T-cell (primary cell): ENCODE data around the gene SH2D3C. TPM values are rescaled to one million over a fixed set of nuclear protein-coding genes. Genes with fewer than 3 reads are reported as not detected.

Source experiments
- ATAC-seq, 4 experiments: fragments of 200-7000 bp in 3 of 4; fragments of 150-1000 bp in 1 of 4; cut with Tn5 transposase; replicated peaks in 1 of 4; 1 replicate in 3 of 4; 2 replicates in 1 of 4; pipeline ENCODE4 v1.10.0; 2021; ENCODE audit warnings: moderate library complexity in 3 of 4, mild to moderate bottlenecking in 2 of 4, moderate number of reproducible peaks in 1 of 4
- CTCF ChIA-PET, 2 donors: fragments of 300-600 bp; sonication (Branson Sonifier 250); formaldehyde crosslinking; loops; one replicate each; lab custom pipeline; 2022; ENCODE audit warnings: antibody characterized with exemption in 2 of 2; lab: Charles Lee
- POLR2A ChIA-PET, 2 donors: fragments of 300-600 bp; sonication (Branson Sonifier 250); formaldehyde crosslinking; loops; one replicate each; lab custom pipeline; 2022; ENCODE audit warnings: antibody characterized with exemption in 2 of 2; lab: Charles Lee
- DNase-seq, 35 experiments: peaks; one replicate each; pipeline versions ENCODE4 v3.0.0 to v3.0.0-alpha.2; 2013 to 2023
- H3K27ac ChIP-seq: one replicate; pipeline ENCODE4 v1.5.1; 2013; ENCODE audit warnings: low read length
- H3K27me3 ChIP-seq, 2 experiments: replicated peaks in 1 of 2; 1 replicate in 1 of 2; 2 replicates in 1 of 2; pipeline versions ENCODE4 v1.6.1 to v1.7.0; 2013; ENCODE audit warnings: low read length in 1 of 2, mixed read lengths in 1 of 2; ENCODE audit not compliant: control insufficient read depth in 2 of 2, insufficient read depth in 2 of 2; ENCODE audit errors: extremely low read depth in 1 of 2
- H3K36me3 ChIP-seq, 2 donors: 1 replicate in 1 of 2; 2 replicates in 1 of 2; pipeline versions ENCODE4 v1.6.1 to v1.7.0; 2013; ENCODE audit warnings: low read length in 1 of 2; ENCODE audit not compliant: control insufficient read depth in 2 of 2, insufficient read depth in 1 of 2; ENCODE audit errors: extremely low read depth in 1 of 2
- H3K4me1 ChIP-seq, 2 experiments: 1 replicate in 1 of 2; 2 replicates in 1 of 2; pipeline versions ENCODE4 v1.6.1 to v1.7.0; 2013; ENCODE audit warnings: low read length in 2 of 2, mixed read lengths in 1 of 2; ENCODE audit not compliant: insufficient read depth in 2 of 2, control insufficient read depth in 1 of 2; ENCODE audit errors: extremely low read depth in 1 of 2
- H3K4me3 ChIP-seq, 2 donors: 1 replicate in 1 of 2; 2 replicates in 1 of 2; pipeline versions ENCODE4 v1.5.1 to v1.7.0; 2013; ENCODE audit warnings: mild to moderate bottlenecking in 2 of 2, low read length in 1 of 2, moderate library complexity in 1 of 2; ENCODE audit not compliant: control insufficient read depth in 1 of 2; ENCODE audit errors: extremely low read depth in 1 of 2
- H3K9me3 ChIP-seq: 2 replicates; pipeline ENCODE4 v1.7.0; 2013
- H3K27ac Mint-ChIP-seq, 2 donors: one replicate each; pipeline ENCODE4 v1.8.0; 2020 to 2021; ENCODE audit warnings: mild to moderate bottlenecking in 2 of 2, mixed read lengths in 2 of 2
- H3K27me3 Mint-ChIP-seq, 2 donors: one replicate each; pipeline ENCODE4 v1.8.0; 2021 to 2022; ENCODE audit warnings: mixed read lengths in 2 of 2
- H3K36me3 Mint-ChIP-seq: one replicate; pipeline ENCODE4 v1.8.0; 2021; ENCODE audit warnings: mixed read lengths
- H3K4me1 Mint-ChIP-seq, 3 donors: one replicate each; pipeline ENCODE4 v1.8.0; 2020 to 2022; ENCODE audit warnings: mixed read lengths in 3 of 3, mild to moderate bottlenecking in 1 of 3
- H3K4me3 Mint-ChIP-seq, 3 donors: one replicate each; pipeline ENCODE4 v1.8.0; 2020 to 2022; ENCODE audit warnings: mild to moderate bottlenecking in 3 of 3, mixed read lengths in 3 of 3, moderate library complexity in 3 of 3
- H3K9me3 Mint-ChIP-seq, 3 donors: one replicate each; pipeline ENCODE4 v1.8.0; 2020 to 2022; ENCODE audit warnings: mixed read lengths in 3 of 3
- WGBS: methylation state at CpG from one replicate; pipeline ENCODE4 v1.1.5; 2013; ENCODE audit warnings: missing lambda C conversion rate; ENCODE audit not compliant: insufficient coverage; 5-methylcytosine and 5-hydroxymethylcytosine counted together
- total RNA-seq, 35 experiments: library from RNA in 6 of 35; stranded (reverse) in 6 of 35; fragments of 120-200 nt in 1 of 35; gene quantifications; one replicate each; pipeline versions ENCODE4 v1.2.1 to v1.2.4 and lab custom pipeline; 2013 to 2026

SH2D3C gene
- total RNA-seq, 5 donors from 2014 or later (not counting 1 experiment from before 2014, with no cell fraction given), result 31.6 to 48.7 (median 47.7) TPM

DNA sequence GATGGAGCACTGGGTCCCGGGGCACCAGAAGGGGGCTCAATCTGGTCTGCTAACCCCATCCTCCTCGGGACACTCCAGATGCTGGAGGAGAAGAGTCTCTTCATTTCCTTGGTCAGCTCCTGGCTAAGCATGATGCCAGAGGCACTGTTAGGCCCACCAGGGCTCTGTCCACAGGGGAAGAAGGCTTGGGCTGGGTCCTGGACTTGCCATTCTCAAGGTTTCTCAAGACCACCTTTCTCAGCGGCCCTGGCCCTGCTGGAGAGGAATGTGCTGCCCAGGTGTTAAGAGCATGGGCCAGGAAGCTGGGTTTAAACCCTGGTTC, 7.9 kb downstream of the SH2D3C start:
- H3K27ac Mint-ChIP-seq, result peak overlapping the region; percentile 95
- H3K27me3 ChIP-seq, result no peaks in the 10 kb centered on the region
- 58% methylated on average over 3 of the region's 3 CpGs for WGBS
- peaks cover 22% of the 10 kb centered on the region for H3K36me3 Mint-ChIP-seq
- peaks cover 54 to 90% of the 10 kb centered on the region in 2 experiments for H3K4me1 ChIP-seq
- ATAC-seq, result no peak
- H3K4me1 Mint-ChIP-seq, result peaks cover 76 to 82% (median 77%) of the 10 kb centered on the region in 3 donors
- peaks cover 12 to 60% of the 10 kb centered on the region in 2 donors for H3K36me3 ChIP-seq
- H3K9me3 Mint-ChIP-seq, result no peaks in the 10 kb centered on the region
- DNase-seq, result no peak
- H3K4me3 ChIP-seq, result peak overlapping the region; percentile 57 to 58
- POLR2A ChIA-PET, result interaction anchor here in 1 of 2 donors (0.5 kb wide), 2 partner anchors 39 to 85 kb away, joined by 4 to 6 read pairs; no protein-coding TSS in a partner anchor
- H3K4me3 Mint-ChIP-seq, result peak overlapping the region; percentile 86 to 89 (median 87)
- H3K27me3 Mint-ChIP-seq, result no peaks in the 10 kb centered on the region
- CTCF ChIA-PET, result interaction anchor here (0.6 to 2.8 kb wide), 6 partner anchors 15 to 215 kb away, joined by 3 to 31 read pairs (median 4); partner anchors contain the start of genes CDK9 (in 2 of the 2) and TOR2A (in 1 of the 2)
- peak overlapping the region; percentile 95 for H3K27ac ChIP-seq
- H3K9me3 ChIP-seq, result no peaks in the 10 kb centered on the region

DNA sequence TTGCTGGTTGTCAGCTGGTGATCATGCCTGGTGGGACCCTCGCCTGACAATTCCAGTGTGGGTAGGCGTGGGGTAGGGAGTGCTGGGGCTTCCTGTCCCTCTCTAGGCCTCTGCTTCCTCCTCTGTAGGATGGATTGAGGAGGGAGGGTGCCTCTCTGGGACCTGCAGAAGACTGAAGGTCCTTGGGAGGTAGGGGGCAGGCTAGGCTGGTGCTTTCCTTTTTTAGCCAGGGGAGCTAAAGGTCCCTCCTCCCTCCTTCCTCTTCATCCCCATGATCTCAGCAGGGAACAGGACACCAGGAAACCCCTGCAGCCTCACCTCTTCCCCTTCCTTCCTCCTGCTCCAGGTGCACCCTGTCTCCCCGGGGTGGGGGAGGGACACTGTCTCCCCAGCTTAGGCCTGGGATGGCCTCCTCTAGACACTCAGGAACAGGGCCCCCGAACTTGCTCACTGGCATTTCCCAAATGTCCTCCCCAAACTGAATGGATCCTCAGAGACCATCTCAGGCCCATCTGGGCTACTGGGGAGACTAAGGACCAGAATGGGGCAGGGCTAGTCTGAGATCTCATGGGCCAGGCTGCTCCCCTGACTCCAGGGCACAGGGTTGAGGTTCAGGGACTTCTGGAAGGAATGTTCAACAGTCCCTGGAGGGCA, 8.4 kb downstream of the SH2D3C start:
- ATAC-seq, result no peak
- Histone ChIP-seq H3K4me3 (peak overlapping the region; percentile 57 to 58), H3K36me3 (peaks cover 15 to 65% of the 10 kb centered on the region in 2 donors), H3K4me1 (peaks cover 54 to 89% of the 10 kb centered on the region in 2 experiments), H3K9me3 (no peaks in the 10 kb centered on the region), H3K27ac (peak overlapping the region; percentile 95), H3K27me3 (no peaks in the 10 kb centered on the region)
- CTCF ChIA-PET, result interaction anchor here (0.6 to 2.6 kb wide), 7 partner anchors 15 to 255 kb away, joined by 3 to 22 read pairs (median 5); partner anchors contain the start of genes TOR2A (in 2 of the 2) and CDK9 (in 1 of the 2)
- Mint-ChIP-seq H3K27me3 (no peaks in the 10 kb centered on the region), H3K27ac (peak overlapping the region; percentile 95), H3K9me3 (no peaks in the 10 kb centered on the region), H3K4me3 (peak overlapping the region; percentile 86 to 89 (median 87)), H3K36me3 (peaks cover 27% of the 10 kb centered on the region), H3K4me1 (peaks cover 80 to 86% (median 81%) of the 10 kb centered on the region in 3 donors)
- WGBS, result 59% methylated on average over 2 of the region's 4 CpGs
- peak in 1 of 35 experiments; percentile 31 for DNase-seq
- POLR2A ChIA-PET, result interaction anchor here in 1 of 2 donors (0.6 kb wide), 1 partner anchor 9 kb away, joined by 3 read pairs; no protein-coding TSS in a partner anchor

DNA sequence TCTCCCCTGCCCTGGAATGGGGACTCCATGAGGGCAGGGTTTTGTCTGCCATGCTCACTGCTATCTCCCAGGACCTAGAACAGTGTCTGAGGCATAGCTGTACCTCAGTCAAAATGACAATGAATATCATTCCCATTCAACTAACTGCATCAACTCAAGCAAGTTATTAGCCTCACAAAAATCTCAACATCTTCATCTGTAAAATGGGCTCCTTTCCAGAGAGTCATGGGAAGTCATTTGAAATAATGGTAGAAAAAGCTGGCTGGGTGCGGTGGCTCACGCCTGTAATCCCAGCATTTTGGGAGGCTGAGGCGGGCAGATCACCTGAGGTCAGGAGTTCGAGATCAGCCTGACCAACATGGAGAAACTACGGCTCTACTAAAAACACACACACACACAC, 9.4 kb downstream of the SH2D3C start:
- peak overlapping the region; percentile 58 for H3K27ac ChIP-seq
- no peak for ATAC-seq
- H3K27me3 ChIP-seq, result no peaks in the 10 kb centered on the region
- CTCF ChIA-PET, result interaction anchor here (1.0 to 1.4 kb wide), 2 partner anchors 15 to 16 kb away, joined by 3 to 5 read pairs; partner anchors contain the start of gene CDK9 (in 1 of the 2)
- Mint-ChIP-seq H3K27ac (peak overlapping the region; percentile 95), H3K36me3 (peaks cover 29% of the 10 kb centered on the region), H3K27me3 (no peaks in the 10 kb centered on the region), H3K4me3 (peak overlapping the region; percentile 13 to 72 (median 25)), H3K4me1 (peaks cover 80 to 88% (median 82%) of the 10 kb centered on the region in 3 donors), H3K9me3 (no peaks in the 10 kb centered on the region)
- POLR2A ChIA-PET, result interaction anchor here (0.5 to 0.6 kb wide), 2 partner anchors 98 to 199 kb away, joined by 8 to 11 read pairs; no protein-coding TSS in a partner anchor
- DNase-seq, result no peak
- no CpG with 5 or more reads among the region's 5 CpGs for WGBS
- peaks cover 13 to 67% of the 10 kb centered on the region in 2 donors for H3K36me3 ChIP-seq
- no peak overlapping the region for H3K4me3 ChIP-seq
- H3K4me1 ChIP-seq, result peaks cover 54 to 86% of the 10 kb centered on the region in 2 experiments
- no peaks in the 10 kb centered on the region for H3K9me3 ChIP-seq

DNA sequence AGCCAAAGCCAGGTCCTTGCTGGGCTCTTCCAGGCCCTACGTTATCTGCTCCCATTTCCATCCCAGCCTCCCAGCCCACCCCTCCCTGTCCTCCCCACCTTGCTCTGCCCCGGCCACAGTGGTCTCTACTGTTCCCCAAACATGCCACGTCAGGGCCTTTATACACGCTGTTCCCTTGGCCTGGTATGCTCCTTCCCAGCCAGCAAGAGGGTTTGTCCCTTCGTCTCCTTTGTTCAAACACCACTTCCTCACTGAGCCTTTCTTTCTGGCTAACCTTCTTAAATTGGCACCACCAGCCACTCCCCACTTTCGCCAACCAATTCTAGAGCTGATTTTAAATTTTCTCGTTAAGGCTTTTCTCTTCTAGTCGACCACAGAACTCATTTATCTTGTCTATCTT, 9.8 kb downstream of the SH2D3C start:
- H3K27ac Mint-ChIP-seq, result peak overlapping the region; percentile 95
- no peak overlapping the region for H3K4me3 ChIP-seq
- peaks cover 9 to 65% of the 10 kb centered on the region in 2 donors for H3K36me3 ChIP-seq
- ATAC-seq (no peak), DNase-seq (no peak)
- CTCF ChIA-PET, result interaction anchor here in 1 of 2 donors (1.4 kb wide), 1 partner anchor 17 kb away, joined by 5 read pairs; the partner anchor contains the start of gene CDK9
- peaks cover 52 to 86% of the 10 kb centered on the region in 2 experiments for H3K4me1 ChIP-seq
- H3K9me3 ChIP-seq, result no peaks in the 10 kb centered on the region
- peak overlapping the region; percentile 58 for H3K27ac ChIP-seq
- POLR2A ChIA-PET, result interaction anchor here in 1 of 2 donors (0.6 kb wide), 1 partner anchor 98 kb away, joined by 11 read pairs; no protein-coding TSS in a partner anchor
- H3K36me3 Mint-ChIP-seq, result peaks cover 26% of the 10 kb centered on the region
- H3K4me1 Mint-ChIP-seq, result peaks cover 80 to 88% (median 83%) of the 10 kb centered on the region in 3 donors
- peak overlapping the region; percentile 25 to 72 (median 35) for H3K4me3 Mint-ChIP-seq
- 71% methylated on average over 8 of the region's 8 CpGs for WGBS
- H3K27me3 Mint-ChIP-seq, result no peaks in the 10 kb centered on the region
- no peaks in the 10 kb centered on the region for H3K9me3 Mint-ChIP-seq
- H3K27me3 ChIP-seq, result no peaks in the 10 kb centered on the region

DNA sequence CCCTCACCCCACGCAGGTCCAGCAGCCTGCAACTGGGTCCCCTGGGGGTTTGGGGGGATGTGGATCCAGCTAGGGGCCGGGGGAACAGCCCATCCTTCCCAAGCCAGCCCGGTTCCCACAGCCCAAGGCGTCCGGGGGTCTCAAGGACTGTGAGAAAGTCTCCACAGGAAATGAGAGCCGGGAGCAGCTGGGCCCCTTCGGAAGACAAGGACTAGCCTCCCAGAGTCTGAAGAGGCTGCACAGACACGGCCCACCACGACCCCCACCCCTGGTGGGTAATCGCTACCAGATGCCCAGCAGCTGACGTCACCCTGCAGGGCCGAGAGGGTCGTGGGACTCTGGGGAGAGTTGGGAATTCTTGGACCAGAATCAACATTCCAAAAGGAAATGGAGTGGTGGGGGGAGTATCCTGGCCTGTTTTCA, 10.5 kb downstream of the SH2D3C start:
- Mint-ChIP-seq H3K4me3 (peak overlapping the region in 2 of 3 donors; percentile 35 to 72), H3K27me3 (no peaks in the 10 kb centered on the region), H3K4me1 (peaks cover 84 to 91% (median 87%) of the 10 kb centered on the region in 3 donors), H3K27ac (peak overlapping the region; percentile 95), H3K9me3 (no peaks in the 10 kb centered on the region), H3K36me3 (peaks cover 31% of the 10 kb centered on the region)
- Histone ChIP-seq H3K27me3 (no peaks in the 10 kb centered on the region), H3K4me3 (peak overlapping the region in 1 of 2 donors; percentile 32), H3K36me3 (peaks cover 9 to 62% of the 10 kb centered on the region in 2 donors), H3K27ac (peak overlapping the region; percentile 58), H3K4me1 (peaks cover 52 to 83% of the 10 kb centered on the region in 2 experiments), H3K9me3 (no peaks in the 10 kb centered on the region)
- ChIA-PET CTCF (interaction anchor here in 1 of 2 donors (0.6 kb wide), 1 partner anchor 11 kb away, joined by 3 read pairs; no protein-coding TSS in a partner anchor), POLR2A (no interaction called here)
- WGBS, result 80% methylated on average over 8 of the region's 13 CpGs
- DNase-seq (no peak), ATAC-seq (no peak)

DNA sequence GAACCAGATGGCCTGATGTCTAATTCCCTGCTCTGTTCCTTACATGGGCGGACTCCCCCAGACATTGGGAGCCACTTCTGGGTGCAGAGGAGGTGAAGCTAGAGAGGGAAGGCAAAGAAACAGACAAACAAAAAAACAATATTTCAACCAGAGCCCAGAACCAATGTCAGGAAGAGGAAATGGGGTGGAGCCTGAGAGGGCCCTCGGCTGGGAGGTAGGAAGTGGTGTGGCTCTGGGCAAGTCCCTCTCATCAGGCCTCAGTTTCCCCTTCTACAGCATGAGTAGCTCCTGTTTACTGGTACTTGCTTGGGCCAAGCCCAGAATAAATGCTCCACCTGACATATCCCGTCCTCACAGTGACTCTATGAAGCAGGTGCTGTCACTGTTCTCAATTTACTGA, 11.1 kb downstream of the SH2D3C start:
- ChIA-PET CTCF (interaction anchor here in 1 of 2 donors (0.8 kb wide), 2 partner anchors 25 to 154 kb away, joined by 3 to 4 read pairs; no protein-coding TSS in a partner anchor), POLR2A (interaction anchor here in 1 of 2 donors (0.6 kb wide), 1 partner anchor 161 kb away, joined by 5 read pairs; no protein-coding TSS in a partner anchor)
- H3K4me1 ChIP-seq, result peaks cover 50 to 79% of the 10 kb centered on the region in 2 experiments
- peak in 2 of 35 experiments; percentile 25 to 53 for DNase-seq
- Mint-ChIP-seq H3K36me3 (peaks cover 35% of the 10 kb centered on the region), H3K9me3 (no peaks in the 10 kb centered on the region), H3K27me3 (no peaks in the 10 kb centered on the region), H3K4me1 (peaks cover 89 to 94% (median 89%) of the 10 kb centered on the region in 3 donors), H3K27ac (peak overlapping the region; percentile 95), H3K4me3 (peak overlapping the region; percentile 59 to 72 (median 60))
- no peaks in the 10 kb centered on the region for H3K27me3 ChIP-seq
- ATAC-seq, result no peak
- H3K9me3 ChIP-seq, result no peaks in the 10 kb centered on the region
- peak overlapping the region; percentile 4 to 32 for H3K4me3 ChIP-seq
- peak overlapping the region; percentile 58 for H3K27ac ChIP-seq
- H3K36me3 ChIP-seq, result peaks cover 9 to 62% of the 10 kb centered on the region in 2 donors
- WGBS, result 83% methylated on average over 1 of the region's 3 CpGs
